ENCODE data around the gene CSNK1A1L. TPM values are rescaled to one million over a fixed set of nuclear protein-coding genes. Genes with fewer than 3 reads are reported as not detected.

CSNK1A1L gene
- total and polyA plus RNA-seq, 2 of the 8 experiments (the other 6 are each of a cell fraction or from before 2014, with no cell fraction given), result not detected

DNA sequence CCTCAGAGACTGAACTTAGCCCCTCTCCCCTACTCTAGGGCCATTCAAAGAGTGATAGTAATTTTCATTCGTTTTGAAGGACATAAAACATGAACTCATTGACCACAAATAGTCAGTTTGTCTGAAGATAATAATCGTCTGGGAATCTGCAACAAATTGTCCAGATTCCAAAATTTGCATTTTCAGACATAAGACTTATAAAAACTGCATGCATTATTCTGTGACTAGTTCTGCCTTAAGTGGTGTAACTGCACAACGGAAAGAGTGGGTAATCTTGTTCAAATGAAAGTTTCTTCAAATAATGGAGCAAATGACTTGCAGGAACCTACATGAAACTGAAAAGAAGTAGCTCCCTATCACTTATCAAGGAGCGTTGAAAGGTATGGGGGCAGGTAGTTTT lies 8.4 kb downstream of the CSNK1A1L start:
- Histone ChIP-seq H2AK5ac (ENCODE audit: low read depth, low read length) (no peak overlapping the region), H4K5ac (ENCODE audit: insufficient read length, low read depth, low read length) (no peak overlapping the region), H3K23ac (ENCODE audit: insufficient read length) (no peak overlapping the region), H4K8ac (ENCODE audit: extremely low read depth, insufficient read depth, low read length) (no peak overlapping the region), H3K27me3 (replicated peaks in 1 of 4; ENCODE audit: control insufficient read depth in 3 of 4, extremely low read depth in 1 of 4, insufficient read depth in 3 of 4, low read length in 3 of 4) (no peaks in the 10 kb centered on the region), H4K20me1 (replicated peaks in 1 of 2; ENCODE audit: control insufficient read depth in 1 of 2, insufficient read depth in 2 of 2, low read length in 2 of 2) (no peaks in the 10 kb centered on the region), H3K18ac (ENCODE audit: extremely low read depth, low read length) (no peak overlapping the region), H3K36me3 (ENCODE audit: control insufficient read depth in 2 of 4, insufficient read depth in 4 of 4, low read length in 3 of 4) (no peaks in the 10 kb centered on the region), H3K79me1 (ENCODE audit: low read depth, low read length) (no peaks in the 10 kb centered on the region), H3K9ac (replicated peaks in 1 of 4; ENCODE audit: extremely low read depth in 1 of 4, low read depth in 3 of 4, low read length in 3 of 4) (no peak overlapping the region), H3K4me1 (replicated peaks in 1 of 4; ENCODE audit: control insufficient read depth in 3 of 4, insufficient read depth in 4 of 4, low read length in 3 of 4) (no peaks in the 10 kb centered on the region), H2BK120ac (replicated peaks; ENCODE audit: low read depth, low read length) (no peak overlapping the region), H2AFZ (ENCODE audit: low read length) (no peak overlapping the region), H3K4me2 (ENCODE audit: insufficient read depth in 1 of 2, low read depth in 2 of 2, low read length in 2 of 2) (no peak overlapping the region), H2BK12ac (ENCODE audit: low read depth, low read length) (no peak overlapping the region), H2BK15ac (ENCODE audit: low read length) (no peak overlapping the region), H2BK5ac (ENCODE audit: low read depth, low read length) (no peak overlapping the region), H3K4ac (replicated peaks; ENCODE audit: insufficient read length, low read depth, low read length) (no peak overlapping the region), H3K27ac (ENCODE audit: low read depth, low read length) (no peak overlapping the region), H3K56ac (replicated peaks; ENCODE audit: insufficient read length, low read depth, low read length) (no peak overlapping the region), H4K91ac (replicated peaks; ENCODE audit: insufficient read length, low read length) (no peak overlapping the region), H3K14ac (ENCODE audit: insufficient read length) (no peak overlapping the region), H3K79me2 (ENCODE audit: control insufficient read depth in 1 of 2, insufficient read depth in 2 of 2, low read length in 2 of 2) (no peaks in the 10 kb centered on the region), H2BK20ac (ENCODE audit: low read length) (no peak overlapping the region), H3K4me3 (ENCODE audit: extremely low read depth in 1 of 4, insufficient read depth in 2 of 4, low read depth in 3 of 4, low read length in 4 of 4) (no peak overlapping the region), H3K9me3 (ENCODE audit: insufficient read depth in 2 of 2, low read depth in 1 of 2, low read length in 1 of 2) (no peaks in the 10 kb centered on the region), H3K23me2 (ENCODE audit: low read depth, low read length) (no peaks in the 10 kb centered on the region)
- WGBS, 2 experiments (ENCODE audit: extremely low coverage in 1 of 2, insufficient coverage in 1 of 2, insufficient read length in 1 of 2, insufficient replicate concordance in 2 of 2, low coverage in 1 of 2, low lambda C conversion rate in 2 of 2, missing lambda C conversion rate in 1 of 2), result 82% methylated on average over 4 of the region's 4 CpGs; no CpG with 5 or more reads in 1 of the 2 experiments
- no peak for DNase-seq (ENCODE audit: low read depth in 1 of 2, low spot score in 2 of 2)
- ChIA-PET POLR2A (ENCODE audit: partially characterized antibody) (interaction anchor here (1.4 kb wide), 1 partner anchor 9 kb away, joined by 3 read pairs; no protein-coding TSS in a partner anchor), CTCF (ENCODE audit: partially characterized antibody) (interaction anchor here (0.7 to 0.8 kb wide), 2 partner anchors 22 to 244 kb away, joined by 3 read pairs; no protein-coding TSS in a partner anchor)
- no peak for FAIRE-seq
- TF ChIP-seq SP4 (IDR thresholded peaks at IDR 0.05; ENCODE audit: low read length) (no peak), HDAC2 (IDR thresholded peaks at IDR 0.05; ENCODE audit: borderline replicate concordance in 1 of 2, low read depth in 2 of 2, low read length in 2 of 2) (no peak), TAF7 (optimal IDR thresholded peaks at IDR 0.05; ENCODE audit: borderline replicate concordance, low read depth, low read length) (no peak), CTBP2 (IDR thresholded peaks at IDR 0.05; ENCODE audit: borderline replicate concordance, insufficient read depth, insufficient read length, low read length) (no peak), TEAD4 (IDR thresholded peaks at IDR 0.05; ENCODE audit: low read depth, low read length) (no peak), RNF2 (IDR thresholded peaks at IDR 0.05; ENCODE audit: borderline replicate concordance, low read depth, low read length, missing control alignments, poor library complexity, severe bottlenecking) (no peak), SAP30 (IDR thresholded peaks at IDR 0.05; ENCODE audit: insufficient read depth, insufficient replicate concordance, low read length) (no peak), HDAC6 (IDR thresholded peaks at IDR 0.05; ENCODE audit: low read depth, low read length) (no peak), SP1 (IDR thresholded peaks at IDR 0.05; ENCODE audit: low read depth, low read length) (no peak), YY1 (IDR thresholded peaks at IDR 0.05; ENCODE audit: low read depth, low read length) (no peak)
- TF ChIP-seq, protein P1, sequence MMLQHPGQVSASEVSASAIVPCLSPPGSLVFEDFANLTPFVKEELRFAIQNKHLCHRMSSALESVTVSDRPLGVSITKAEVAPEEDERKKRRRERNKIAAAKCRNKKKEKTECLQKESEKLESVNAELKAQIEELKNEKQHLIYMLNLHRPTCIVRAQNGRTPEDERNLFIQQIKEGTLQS (IDR thresholded peaks at IDR 0.05; ENCODE audit: insufficient read depth, low read depth, low read length), result no peak

All from H1 (cell line).